ENCODE measurements around the gene FAM8A1.
"Not testable (repeated sequence)": the region's sequence is repeated elsewhere in the genome, so short reads cannot be mapped to it uniquely, and the experiment has no call there.

The FAM8A1 gene

GRCh38 chr6:17599877-17600526, at the start of gene FAM8A1:
Gene FAM8A1 (plus strand): TSS chr6:17600302. CDS start chr6:17600410, 108 bp downstream.
- H3K9me3 Mint-ChIP-seq = no peaks in the 10 kb centered on the region
- no peaks in the 10 kb centered on the region for H3K36me3 Mint-ChIP-seq
- H3K27me3 Mint-ChIP-seq = no peaks in the 10 kb centered on the region
- H3K4me1 Mint-ChIP-seq = peaks cover 10 to 15% of the 10 kb centered on the region in 2 donors
- peak within 1 kb of the TSS; percentile 94 for H3K27ac Mint-ChIP-seq
- ATAC-seq (replicated peaks) (peak; percentile 92), DNase-seq (peak; percentile 91)
- H3K4me3 Mint-ChIP-seq = peak within 1 kb of the TSS; percentile 89 to 94

GRCh38 chr6:17551383-17551958, 48.6 kb upstream of the FAM8A1 start:
- Mint-ChIP-seq H3K4me3 (no peak overlapping the region), H3K27ac (no peak overlapping the region), H3K9me3 (no peaks in the 10 kb centered on the region), H3K27me3 (peaks cover 0 to 2% of the 10 kb centered on the region in 2 donors), H3K36me3 (no peaks in the 10 kb centered on the region), H3K4me1 (no peaks in the 10 kb centered on the region)
- DNase-seq = no peak
- ATAC-seq (replicated peaks) = no peak

- H3K36me3 Mint-ChIP-seq = no peaks in the 10 kb centered on the region
- ATAC-seq (replicated peaks) = no peak
- no peak overlapping the region for H3K4me3 Mint-ChIP-seq
These were observed 47.2 kb upstream of the FAM8A1 start for GRCh38 chr6:17552861-17553260.

GRCh38 chr6:17556014-17556413, 44.1 kb upstream of the FAM8A1 start:
- Mint-ChIP-seq H3K4me1 (no peaks in the 10 kb centered on the region), H3K4me3 (no peak overlapping the region), H3K27me3 (peaks cover 0 to 4% of the 10 kb centered on the region in 2 donors), H3K27ac (no peak overlapping the region), H3K9me3 (peaks cover 3 to 7% of the 10 kb centered on the region in 2 donors), H3K36me3 (no peaks in the 10 kb centered on the region)
- no peak for ATAC-seq (replicated peaks)
- no peak for DNase-seq

More at GRCh38 chr6:17552861-17553260, 47.2 kb upstream of the FAM8A1 start:
- Mint-ChIP-seq H3K9me3 (no peaks in the 10 kb centered on the region), H3K4me1 (no peaks in the 10 kb centered on the region), H3K27me3 (no peaks in the 10 kb centered on the region), H3K27ac (no peak overlapping the region)
- DNase-seq = no peak

GRCh38 chr6:17562636-17563035, 37.5 kb upstream of the FAM8A1 start:
- DNase-seq (no peak), ATAC-seq (replicated peaks) (no peak)
- no peak overlapping the region for H3K27ac Mint-ChIP-seq
- peaks cover 0 to 4% of the 10 kb centered on the region in 2 donors for H3K27me3 Mint-ChIP-seq
- H3K4me3 Mint-ChIP-seq = no peak overlapping the region
- no peaks in the 10 kb centered on the region for H3K4me1 Mint-ChIP-seq
- H3K9me3 Mint-ChIP-seq = peaks cover 10 to 18% of the 10 kb centered on the region in 2 donors
- peaks cover 0 to 4% of the 10 kb centered on the region in 2 donors for H3K36me3 Mint-ChIP-seq

- Mint-ChIP-seq H3K4me3 (no peak overlapping the region), H3K27ac (no peak overlapping the region)
These were observed 34.7 kb upstream of the FAM8A1 start for GRCh38 chr6:17565399-17565798.

GRCh38 chr6:17574866-17575560, 25.1 kb upstream of the FAM8A1 start:
- Mint-ChIP-seq H3K36me3 (peaks cover 0 to 3% of the 10 kb centered on the region in 2 donors), H3K4me1 (no peaks in the 10 kb centered on the region), H3K4me3 (no peak overlapping the region), H3K27ac (no peak overlapping the region), H3K9me3 (peaks cover 9 to 11% of the 10 kb centered on the region in 2 donors), H3K27me3 (peaks cover 13 to 32% of the 10 kb centered on the region in 2 donors)
- DNase-seq (no peak), ATAC-seq (replicated peaks) (no peak)

More at GRCh38 chr6:17565399-17565798, 34.7 kb upstream of the FAM8A1 start:
- H3K4me1 Mint-ChIP-seq = no peaks in the 10 kb centered on the region
- ATAC-seq (replicated peaks) (no peak), DNase-seq (no peak)
- H3K27me3 Mint-ChIP-seq = peaks cover 4 to 13% of the 10 kb centered on the region in 2 donors
- peaks cover 0 to 4% of the 10 kb centered on the region in 2 donors for H3K36me3 Mint-ChIP-seq
- peaks cover 10 to 14% of the 10 kb centered on the region in 2 donors for H3K9me3 Mint-ChIP-seq

GRCh38 chr6:17577059-17577458, 23.0 kb upstream of the FAM8A1 start:
- DNase-seq (no peak), ATAC-seq (replicated peaks) (no peak)
- peaks cover 27 to 32% of the 10 kb centered on the region in 2 donors for H3K27me3 Mint-ChIP-seq
- peaks cover 9 to 11% of the 10 kb centered on the region in 2 donors for H3K9me3 Mint-ChIP-seq
- no peak overlapping the region for H3K27ac Mint-ChIP-seq
- H3K4me1 Mint-ChIP-seq = peaks cover 2 to 10% of the 10 kb centered on the region in 2 donors
- peaks cover 0 to 3% of the 10 kb centered on the region in 2 donors for H3K36me3 Mint-ChIP-seq
- no peak overlapping the region for H3K4me3 Mint-ChIP-seq

GRCh38 chr6:17580518-17581048, 19.5 kb upstream of the FAM8A1 start:
- DNase-seq = peak; percentile 18
- peaks cover 0 to 3% of the 10 kb centered on the region in 2 donors for H3K36me3 Mint-ChIP-seq
- H3K27me3 Mint-ChIP-seq = peaks cover 19 to 24% of the 10 kb centered on the region in 2 donors
- peaks cover 9 to 11% of the 10 kb centered on the region in 2 donors for H3K9me3 Mint-ChIP-seq
- peaks cover 5 to 16% of the 10 kb centered on the region in 2 donors for H3K4me1 Mint-ChIP-seq
- ATAC-seq (replicated peaks) = peak; percentile 80 to 86
- peak overlapping the region; percentile 80 to 84 for H3K4me3 Mint-ChIP-seq
- H3K27ac Mint-ChIP-seq = peak overlapping the region; percentile 33

GRCh38 chr6:17581282-17581681, 18.8 kb upstream of the FAM8A1 start:
- not testable (repeated sequence) for DNase-seq; H3K36me3 Mint-ChIP-seq; H3K27ac Mint-ChIP-seq; ATAC-seq (replicated peaks)
- Mint-ChIP-seq H3K27me3 (peaks cover 19 to 24% of the 10 kb centered on the region in 2 donors), H3K9me3 (peaks cover 9 to 11% of the 10 kb centered on the region in 2 donors), H3K4me3 (peak overlapping the region in 1 of 2 donors; percentile 84), H3K4me1 (peaks cover 5 to 16% of the 10 kb centered on the region in 2 donors)

GRCh38 chr6:17583811-17584210, 16.3 kb upstream of the FAM8A1 start:
- H3K4me1 Mint-ChIP-seq = peaks cover 5 to 16% of the 10 kb centered on the region in 2 donors
- DNase-seq (no peak), ATAC-seq (replicated peaks) (no peak)
- no peak overlapping the region for H3K4me3 Mint-ChIP-seq
- H3K9me3 Mint-ChIP-seq = no peaks in the 10 kb centered on the region
- H3K27me3 Mint-ChIP-seq = peaks cover 9 to 19% of the 10 kb centered on the region in 2 donors
- H3K27ac Mint-ChIP-seq = peak overlapping the region; percentile 44
- H3K36me3 Mint-ChIP-seq = no peaks in the 10 kb centered on the region

- Mint-ChIP-seq H3K27me3 (peaks cover 6 to 19% of the 10 kb centered on the region in 2 donors), H3K27ac (peak overlapping the region; percentile 44)
- no peak for DNase-seq
These were observed 15.8 kb upstream of the FAM8A1 start for GRCh38 chr6:17584241-17584803.

GRCh38 chr6:17585766-17586490, 14.2 kb upstream of the FAM8A1 start:
- ATAC-seq (replicated peaks) (peak; percentile 45 to 52), DNase-seq (no peak)
- Mint-ChIP-seq H3K27me3 (peaks cover 4 to 10% of the 10 kb centered on the region in 2 donors), H3K9me3 (no peaks in the 10 kb centered on the region), H3K4me3 (no peak overlapping the region), H3K36me3 (no peaks in the 10 kb centered on the region), H3K4me1 (peaks cover 4 to 8% of the 10 kb centered on the region in 2 donors), H3K27ac (no peak overlapping the region)

More at GRCh38 chr6:17584241-17584803, 15.8 kb upstream of the FAM8A1 start:
- no peaks in the 10 kb centered on the region for H3K36me3 Mint-ChIP-seq
- H3K4me3 Mint-ChIP-seq = no peak overlapping the region
- ATAC-seq (replicated peaks) = peak; percentile 61 to 71
- H3K4me1 Mint-ChIP-seq = peaks cover 5 to 16% of the 10 kb centered on the region in 2 donors
- no peaks in the 10 kb centered on the region for H3K9me3 Mint-ChIP-seq
